Right lobe of liver (tissue), 6 donors: Measurements from ENCODE around the gene DMRT1. TPM values are rescaled to one million over a fixed set of nuclear protein-coding genes. Genes with fewer than 3 reads are reported as not detected.
A peak's percentile ranks its signal among the peaks of the same experiment; 100 is the strongest.

Experiments
- ATAC-seq, 4 donors: fragments of 200-7000 bp; cut with Tn5 transposase; one replicate each; pipeline ENCODE4 v1.9.1; 2020; ENCODE audit warnings: mild to moderate bottlenecking in 4 of 4, moderate library complexity in 4 of 4
- DNase-seq, 3 donors: peaks; one replicate each; pipeline ENCODE4 v3.0.0-alpha.2; 2020
- H3K27ac ChIP-seq, 3 donors: fragments of 200-600 bp; one replicate each; pipeline ENCODE4 v1.8.0; 2022
- H3K27me3 ChIP-seq, 2 donors: fragments of 200-600 bp; one replicate each; pipeline ENCODE4 v1.8.0; 2022
- H3K36me3 ChIP-seq, 4 donors: fragments of 200-600 bp; sonication (generic) in 1 of 4; one replicate each; pipeline versions ENCODE4 v1.5.1 to v1.8.0; 2017 to 2022; ENCODE audit warnings: control low read depth in 1 of 4
- H3K4me1 ChIP-seq, 4 donors: fragments of 200-600 bp; sonication (generic) in 1 of 4; one replicate each; pipeline versions ENCODE4 v1.5.1 to v1.8.0; 2017 to 2022; ENCODE audit warnings: control low read depth in 1 of 4
- H3K4me3 ChIP-seq, 3 donors: fragments of 200-600 bp; one replicate each; pipeline ENCODE4 v1.8.0; 2022
- H3K9me3 ChIP-seq, 4 donors: fragments of 200-600 bp; sonication (generic) in 1 of 4; one replicate each; pipeline versions ENCODE4 v1.5.1 to v1.8.0; 2017 to 2022; ENCODE audit warnings: control low read depth in 1 of 4
- POLR2A ChIP-seq: fragments of 450-650 bp; IDR thresholded peaks from one replicate; pipeline ENCODE4 v1.6.1; 2017; ENCODE audit warnings: antibody characterized with exemption, mild to moderate bottlenecking
- WGBS: methylation state at CpG from one replicate; pipeline ENCODE4 v1.1.6; 2018; ENCODE audit warnings: low coverage, low lambda C conversion rate; ENCODE audit not compliant: insufficient coverage; ENCODE audit errors: missing lambda C conversion rate; 5-methylcytosine and 5-hydroxymethylcytosine counted together
- intact Hi-C, 2 donors: fragments of 100-400 bp; cut with DNase I; formaldehyde crosslinking; loops; one replicate each; pipeline versions ENCODE4 v1.11.2 to v1.14.1; 2022
- total RNA-seq, 6 experiments: library from RNA; depleted of rRNA in 2 of 6; stranded (reverse); fragments of >200 nt in 2 of 6; fragmentation: NEBNext Ultra II Directional in 3 of 6; extraction: Animal tissue kit (Norgen Biotek cat#: 25700) in 3 of 6; gene quantifications; one replicate each; pipeline versions ENCODE4 v1.1.0 to v1.2.4, GENCODE V29; 2016 to 2023
- TF ChIP-seq, protein P1 (sequence below), 4 donors: fragments of 200-600 bp in 3 of 4; fragments of 450-650 bp in 1 of 4; IDR thresholded peaks; one replicate each; pipeline versions ENCODE4 v1.5.1 to v1.8.0; 2016 to 2022; ENCODE audit warnings: antibody characterized with exemption in 4 of 4, mild to moderate bottlenecking in 2 of 4
- donor health status: DM: no; HTN: yes; CAD: no.
- donor health status: DM: no; HTN: no; CAD: no.
- donor health status: DM: no; HTN: no; CAD: no.
- donor health status: DM: no; HTN: yes; CAD: no.
- donor health status: DM: no; HTN: yes; CAD: no.

The DMRT1 gene
- total RNA-seq, 6 experiments from 2014 or later, result not detected

GRCh38 chr9:1002678-1003077 lies 161.2 kb downstream of the DMRT1 start:
- no peak for TF ChIP-seq POLR2A
- TF ChIP-seq, protein P1, sequence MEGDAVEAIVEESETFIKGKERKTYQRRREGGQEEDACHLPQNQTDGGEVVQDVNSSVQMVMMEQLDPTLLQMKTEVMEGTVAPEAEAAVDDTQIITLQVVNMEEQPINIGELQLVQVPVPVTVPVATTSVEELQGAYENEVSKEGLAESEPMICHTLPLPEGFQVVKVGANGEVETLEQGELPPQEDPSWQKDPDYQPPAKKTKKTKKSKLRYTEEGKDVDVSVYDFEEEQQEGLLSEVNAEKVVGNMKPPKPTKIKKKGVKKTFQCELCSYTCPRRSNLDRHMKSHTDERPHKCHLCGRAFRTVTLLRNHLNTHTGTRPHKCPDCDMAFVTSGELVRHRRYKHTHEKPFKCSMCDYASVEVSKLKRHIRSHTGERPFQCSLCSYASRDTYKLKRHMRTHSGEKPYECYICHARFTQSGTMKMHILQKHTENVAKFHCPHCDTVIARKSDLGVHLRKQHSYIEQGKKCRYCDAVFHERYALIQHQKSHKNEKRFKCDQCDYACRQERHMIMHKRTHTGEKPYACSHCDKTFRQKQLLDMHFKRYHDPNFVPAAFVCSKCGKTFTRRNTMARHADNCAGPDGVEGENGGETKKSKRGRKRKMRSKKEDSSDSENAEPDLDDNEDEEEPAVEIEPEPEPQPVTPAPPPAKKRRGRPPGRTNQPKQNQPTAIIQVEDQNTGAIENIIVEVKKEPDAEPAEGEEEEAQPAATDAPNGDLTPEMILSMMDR (IDR thresholded peaks at IDR 0.05), result no peak
- 74% methylated on average over 2 of the region's 2 CpGs for WGBS
- no peak for ATAC-seq
- Histone ChIP-seq H3K4me3 (no peak overlapping the region), H3K4me1 (no peaks in the 10 kb centered on the region), H3K36me3 (no peaks in the 10 kb centered on the region), H3K27ac (no peak overlapping the region), H3K27me3 (no peaks in the 10 kb centered on the region), H3K9me3 (no peaks in the 10 kb centered on the region)
- intact Hi-C loops, result loop anchor here in 1 of 2 donors (5.0 kb wide), 1 partner anchor 110 kb away; no protein-coding TSS in a partner anchor
- DNase-seq, result no peak

DNA sequence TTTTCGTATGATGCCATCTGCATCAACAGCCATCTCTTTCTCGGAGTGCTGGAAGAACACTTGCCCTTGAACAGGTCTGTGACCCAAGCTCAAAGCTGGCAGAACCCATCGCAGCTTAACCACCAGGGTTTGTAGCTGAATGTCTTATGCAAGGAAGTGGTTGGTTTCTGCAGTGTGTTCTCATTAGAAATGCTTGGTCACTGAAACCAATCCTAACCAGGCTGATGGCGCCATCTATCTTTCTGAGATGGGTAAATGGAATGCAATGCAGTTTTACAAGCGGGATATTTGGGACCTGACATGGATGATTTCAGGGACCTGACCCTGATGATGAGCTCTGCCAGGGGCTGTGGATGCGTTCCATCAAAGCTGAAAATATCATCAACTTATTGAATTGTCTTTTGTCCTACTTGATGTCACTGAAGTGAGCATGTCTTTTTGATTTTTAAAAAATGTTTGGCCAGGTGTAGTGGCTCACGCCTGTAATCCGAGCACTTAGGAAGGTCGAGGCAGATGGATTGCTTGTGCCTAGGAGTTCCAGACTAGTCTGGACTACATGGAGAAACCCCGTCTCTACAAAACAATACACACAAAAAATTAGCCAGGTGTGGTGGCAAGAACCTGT lies 163.7 kb downstream of the DMRT1 start:
- intact Hi-C loops, result loop anchor here in 1 of 2 donors (5.0 kb wide), 1 partner anchor 113 kb away; no protein-coding TSS in a partner anchor
- H3K27ac ChIP-seq, result no peak overlapping the region
- H3K4me3 ChIP-seq, result no peak overlapping the region
- H3K36me3 ChIP-seq, result no peaks in the 10 kb centered on the region
- no peak for DNase-seq
- no peaks in the 10 kb centered on the region for H3K9me3 ChIP-seq
- peak; percentile 58 to 81 (median 68) for ATAC-seq
- H3K27me3 ChIP-seq, result no peaks in the 10 kb centered on the region
- H3K4me1 ChIP-seq, result no peaks in the 10 kb centered on the region
- 41% methylated on average over 10 of the region's 10 CpGs for WGBS
- TF ChIP-seq POLR2A, result no peak
- TF ChIP-seq, protein P1 (IDR thresholded peaks at IDR 0.05), result peak; percentile 47 to 58 (median 52)

- no peak overlapping the region for H3K27ac ChIP-seq
- no peaks in the 10 kb centered on the region for H3K27me3 ChIP-seq
- no peaks in the 10 kb centered on the region for H3K36me3 ChIP-seq
- ATAC-seq (peak in 1 of 4 donors; percentile 24), DNase-seq (no peak)
- no peak for TF ChIP-seq POLR2A
- TF ChIP-seq, protein P1 (IDR thresholded peaks at IDR 0.05), result no peak
- no peak overlapping the region for H3K4me3 ChIP-seq
- H3K9me3 ChIP-seq, result no peaks in the 10 kb centered on the region
- no peaks in the 10 kb centered on the region for H3K4me1 ChIP-seq
- intact Hi-C loops, result loop anchor here in 1 of 2 donors (5.0 kb wide), 1 partner anchor 115 kb away; no protein-coding TSS in a partner anchor
- 56% methylated on average over 3 of the region's 3 CpGs for WGBS
Observed at GRCh38 chr9:1007312-1007711, 165.8 kb downstream of the DMRT1 start.

- ATAC-seq, result no peak
- no peak for DNase-seq
- no peak for TF ChIP-seq POLR2A
- TF ChIP-seq, protein P1 (IDR thresholded peaks at IDR 0.05), result no peak
- Histone ChIP-seq H3K4me1 (no peaks in the 10 kb centered on the region), H3K9me3 (no peaks in the 10 kb centered on the region), H3K4me3 (no peak overlapping the region), H3K27ac (no peak overlapping the region), H3K27me3 (no peaks in the 10 kb centered on the region), H3K36me3 (no peaks in the 10 kb centered on the region)
- 68% methylated on average over 3 of the region's 3 CpGs for WGBS
- intact Hi-C loops, result loop anchor here in 1 of 2 donors (5.0 kb wide), 1 partner anchor 116 kb away; no protein-coding TSS in a partner anchor
Observed at GRCh38 chr9:1008216-1008615, 166.7 kb downstream of the DMRT1 start.
